ENCODE results near the gene CD22.

The CD22 gene

GRCh38 chr19:35298561-35298972 lies 30.4 kb upstream of the CD22 start:
- Histone ChIP-seq H3K9ac (ENCODE audit: low read depth, low read length, poor library complexity, severe bottlenecking) (no peak overlapping the region), H4K20me1 (ENCODE audit: insufficient read depth, low read length, poor library complexity, severe bottlenecking) (no peaks in the 10 kb centered on the region), H3K4me2 (ENCODE audit: low read depth, low read length, poor library complexity, severe bottlenecking) (no peak overlapping the region), H3K36me3 (ENCODE audit: insufficient read depth, low read length) (no peaks in the 10 kb centered on the region), H3K9me3 (ENCODE audit: insufficient read depth, low read depth, low read length) (no peaks in the 10 kb centered on the region), H3K9me2 (replicated peaks; ENCODE audit: low read depth, low read length) (no peaks in the 10 kb centered on the region), H2AFZ (ENCODE audit: low read length) (no peak overlapping the region), H3K4me3 (ENCODE audit: low read length, poor library complexity, severe bottlenecking) (no peak overlapping the region), H3K4me1 (ENCODE audit: insufficient read depth, low read length, poor library complexity, severe bottlenecking) (no peaks in the 10 kb centered on the region), H3K27me3 (ENCODE audit: insufficient read depth, low read length, poor library complexity, severe bottlenecking) (no peaks in the 10 kb centered on the region), H3F3A (ENCODE audit: low read depth) (no peaks in the 10 kb centered on the region), H3K79me2 (ENCODE audit: insufficient read depth, low read length) (no peaks in the 10 kb centered on the region)
- TF ChIP-seq CTCF (conservative IDR thresholded peaks at IDR 0.05; ENCODE audit: low read length) (no peak), EZH2phosphoT487 (IDR thresholded peaks at IDR 0.05; ENCODE audit: borderline replicate concordance) (no peak)

GRCh38 chr19:35299523-35300338 lies 29.3 kb upstream of the CD22 start:
- Histone ChIP-seq H3K4me1 (ENCODE audit: insufficient read depth, low read length, poor library complexity, severe bottlenecking) (no peaks in the 10 kb centered on the region), H3K9me2 (replicated peaks; ENCODE audit: low read depth, low read length) (no peaks in the 10 kb centered on the region), H3K27me3 (ENCODE audit: insufficient read depth, low read length, poor library complexity, severe bottlenecking) (no peaks in the 10 kb centered on the region), H3K79me2 (ENCODE audit: insufficient read depth, low read length) (no peaks in the 10 kb centered on the region), H3K4me2 (ENCODE audit: low read depth, low read length, poor library complexity, severe bottlenecking) (no peak overlapping the region), H4K20me1 (ENCODE audit: insufficient read depth, low read length, poor library complexity, severe bottlenecking) (no peaks in the 10 kb centered on the region), H3F3A (ENCODE audit: low read depth) (no peaks in the 10 kb centered on the region), H3K9me3 (ENCODE audit: insufficient read depth, low read depth, low read length) (no peaks in the 10 kb centered on the region), H3K9ac (ENCODE audit: low read depth, low read length, poor library complexity, severe bottlenecking) (no peak overlapping the region), H3K4me3 (ENCODE audit: low read length, poor library complexity, severe bottlenecking) (no peak overlapping the region), H3K36me3 (ENCODE audit: insufficient read depth, low read length) (no peaks in the 10 kb centered on the region), H2AFZ (ENCODE audit: low read length) (no peak overlapping the region)
- TF ChIP-seq CTCF (conservative IDR thresholded peaks at IDR 0.05; ENCODE audit: low read length) (no peak), EZH2phosphoT487 (IDR thresholded peaks at IDR 0.05; ENCODE audit: borderline replicate concordance) (no peak)

GRCh38 chr19:35300339-35300649 lies 28.7 kb upstream of the CD22 start:
- H3F3A ChIP-seq (ENCODE audit: low read depth) = no peaks in the 10 kb centered on the region
- no peaks in the 10 kb centered on the region for H3K9me2 ChIP-seq (replicated peaks; ENCODE audit: low read depth, low read length)
- no peaks in the 10 kb centered on the region for H3K4me1 ChIP-seq (ENCODE audit: insufficient read depth, low read length, poor library complexity, severe bottlenecking)
- H2AFZ ChIP-seq (ENCODE audit: low read length) = no peak overlapping the region
- H3K4me3 ChIP-seq (ENCODE audit: low read length, poor library complexity, severe bottlenecking) = no peak overlapping the region
- H3K9ac ChIP-seq (ENCODE audit: low read depth, low read length, poor library complexity, severe bottlenecking) = no peak overlapping the region
- H3K27me3 ChIP-seq (ENCODE audit: insufficient read depth, low read length, poor library complexity, severe bottlenecking) = no peaks in the 10 kb centered on the region
- TF ChIP-seq CTCF (conservative IDR thresholded peaks at IDR 0.05; ENCODE audit: low read length) (no peak), EZH2phosphoT487 (IDR thresholded peaks at IDR 0.05; ENCODE audit: borderline replicate concordance) (no peak)
- H4K20me1 ChIP-seq (ENCODE audit: insufficient read depth, low read length, poor library complexity, severe bottlenecking) = no peaks in the 10 kb centered on the region
- no peak overlapping the region for H3K4me2 ChIP-seq (ENCODE audit: low read depth, low read length, poor library complexity, severe bottlenecking)
- H3K9me3 ChIP-seq (ENCODE audit: insufficient read depth, low read depth, low read length) = no peaks in the 10 kb centered on the region
- no peaks in the 10 kb centered on the region for H3K36me3 ChIP-seq (ENCODE audit: insufficient read depth, low read length)
- H3K79me2 ChIP-seq (ENCODE audit: insufficient read depth, low read length) = no peaks in the 10 kb centered on the region
